H1 (cell line): ENCODE data around the gene CMIP. TPM values are rescaled to one million over a fixed set of nuclear protein-coding genes. Genes with fewer than 3 reads are reported as not detected.

Experiments used
- CHD2 ChIP-seq: IDR thresholded peaks from 2 replicates; pipeline ENCODE4 v1.6.1; 2012; ENCODE audit warnings: low read length, improper control_type of control experiment
- CTBP2 ChIP-seq: IDR thresholded peaks from 2 replicates; pipeline ENCODE4 v1.7.0; 2011; ENCODE audit warnings: borderline replicate concordance, mild to moderate bottlenecking, moderate library complexity, mixed read lengths, low read length; ENCODE audit not compliant: insufficient read depth, insufficient read length
- JUN ChIP-seq: IDR thresholded peaks from 2 replicates; pipeline ENCODE4 v1.6.1; 2011; ENCODE audit warnings: low read depth, mild to moderate bottlenecking, improper control_type of control experiment, low read length
- PHF8 ChIP-seq: fragments of 200-600 bp; sonication (generic); conservative IDR thresholded peaks from 2 replicates; pipeline ENCODE4 v1.7.1; 2012; ENCODE audit warnings: low read depth, mild to moderate bottlenecking, inconsistent platforms, low read length, moderate library complexity
- SIRT6 ChIP-seq: IDR thresholded peaks from one replicate; pipeline ENCODE4 v1.7.1; 2012; ENCODE audit warnings: low read length, inconsistent platforms
- TAF1 ChIP-seq: IDR thresholded peaks from 2 replicates; pipeline ENCODE4 v1.6.1; 2011; ENCODE audit warnings: mild to moderate bottlenecking, low read depth, low read length
- YY1 ChIP-seq: IDR thresholded peaks from 2 replicates; pipeline ENCODE4 v1.6.1; 2011; ENCODE audit warnings: low read depth, mild to moderate bottlenecking, low read length
- ZNF274 ChIP-seq: IDR thresholded peaks from 2 replicates; pipeline ENCODE4 v1.7.0; 2012; ENCODE audit warnings: low read length, borderline replicate concordance; ENCODE audit errors: extremely low read depth
- polyA plus RNA-seq, 7 experiments: library from polyadenylated mRNA; depleted of rRNA in 3 of 7; stranded (reverse) in 5 of 7; unstranded in 2 of 7; fragments of >200 nt in 5 of 7; fragments of 200-250 nt in 2 of 7; gene quantifications; 1 replicate in 5 of 7; 2 replicates in 1 of 7; 4 replicates in 1 of 7; pipeline versions ENCODE4 v1.2.1 to v1.2.3, GENCODE V29; 2011 to 2013; ENCODE audit warnings: missing spikeins in 2 of 7, mixed read lengths in 2 of 7
- total RNA-seq: library from RNA; stranded (reverse); fragmentation: NEBNext Ultra II Directional; extraction: Animal tissue kit (Norgen Biotek cat#: 25700); gene quantifications from 2 replicates; pipeline ENCODE4 v1.2.1, GENCODE V29; 2021

CMIP gene
- total and polyA plus RNA-seq, 2 of the 8 experiments (the other 6 are each of a cell fraction or from before 2014, with no cell fraction given): 7.9 to 53.2 TPM

DNA sequence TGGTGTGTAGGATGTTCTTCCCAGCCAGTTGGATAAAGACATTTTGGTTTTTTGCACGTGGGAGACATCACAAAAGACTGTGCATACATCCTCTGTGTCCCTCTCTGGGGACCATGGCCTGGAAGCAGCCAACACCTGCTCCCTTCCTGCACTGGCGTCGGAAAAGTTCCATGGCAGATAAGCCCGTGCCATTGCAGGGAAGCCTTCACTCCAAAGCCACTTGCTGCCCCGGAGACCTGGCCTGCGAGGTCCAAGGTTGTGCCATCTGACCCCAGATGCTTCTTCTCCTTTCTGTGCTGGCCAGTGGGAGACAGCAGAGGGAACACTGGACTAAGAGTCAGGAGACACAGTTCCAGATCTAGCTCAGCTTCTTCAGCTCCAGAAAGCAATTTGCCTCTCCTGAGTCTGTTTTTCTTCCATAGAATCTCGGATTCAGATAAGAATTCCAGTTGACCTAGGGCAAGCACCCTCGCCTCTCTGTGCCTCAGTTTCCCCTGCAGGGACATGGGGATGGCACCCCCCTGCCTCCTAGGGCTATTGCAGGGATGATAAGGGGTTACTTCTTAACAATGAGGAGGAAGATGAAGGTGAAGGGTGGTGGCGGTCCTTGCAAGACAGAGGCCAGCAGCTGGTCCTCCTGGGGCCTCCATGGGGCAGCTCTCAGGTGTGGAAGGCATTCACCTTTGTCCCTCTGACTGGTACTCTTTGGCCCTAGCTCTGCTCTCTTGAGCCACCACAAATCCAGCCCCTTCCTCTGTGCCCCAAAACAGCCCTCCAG lies 134.2 kb downstream of the CMIP start (continued):
- TF ChIP-seq YY1 (no peak), ZNF274 (no peak), CHD2 (no peak), TAF1 (no peak), CTBP2 (no peak), JUN (no peak), SIRT6 (no peak), PHF8 (no peak)
